ENCODE results near the gene IFIT1B.
"Not testable (repeated sequence)": the region's sequence is repeated elsewhere in the genome, so short reads cannot be mapped to it uniquely, and the experiment has no call there.

The IFIT1B gene

DNA sequence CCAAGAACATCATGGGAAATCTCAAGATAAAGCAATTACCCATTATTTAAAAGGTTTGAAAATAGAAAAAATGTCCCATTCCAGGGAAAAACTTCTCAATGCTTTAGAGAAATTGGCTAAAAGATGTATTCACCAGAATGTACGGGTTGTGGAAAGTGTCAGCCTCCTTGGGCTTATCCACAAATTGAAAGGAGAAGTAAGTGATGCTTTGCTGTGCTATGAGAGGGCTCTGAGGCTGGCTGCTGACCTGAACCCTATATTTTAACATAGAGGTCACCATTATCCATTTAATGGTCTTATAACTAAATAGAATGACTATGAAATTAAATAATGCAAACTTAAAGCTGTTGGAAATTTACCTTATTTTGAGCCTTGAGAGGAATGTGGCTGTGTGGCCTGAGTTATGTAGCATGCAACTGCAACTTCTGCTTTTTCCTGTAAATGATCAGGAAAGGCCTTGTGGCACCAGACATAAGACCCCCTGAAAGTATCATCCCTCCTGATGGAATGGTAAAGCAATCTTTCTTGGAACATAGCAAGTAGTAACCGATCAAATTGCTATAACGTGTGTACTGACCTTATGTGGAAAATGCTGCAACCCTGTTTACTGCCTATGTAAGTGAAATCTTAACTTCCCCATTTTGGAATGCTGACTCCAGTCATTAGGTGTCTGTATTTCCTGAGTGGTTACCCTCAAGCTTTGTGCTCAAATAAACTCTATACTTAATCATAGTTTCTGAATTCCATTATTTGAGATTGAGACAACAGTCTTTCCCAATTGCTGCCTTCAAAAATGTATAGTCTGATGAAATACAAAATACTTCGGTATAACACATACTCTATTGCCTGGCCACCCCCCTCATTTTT lies 6.9 kb downstream of the IFIT1B start:
- peak; percentile 79 for DNase-seq

DNA sequence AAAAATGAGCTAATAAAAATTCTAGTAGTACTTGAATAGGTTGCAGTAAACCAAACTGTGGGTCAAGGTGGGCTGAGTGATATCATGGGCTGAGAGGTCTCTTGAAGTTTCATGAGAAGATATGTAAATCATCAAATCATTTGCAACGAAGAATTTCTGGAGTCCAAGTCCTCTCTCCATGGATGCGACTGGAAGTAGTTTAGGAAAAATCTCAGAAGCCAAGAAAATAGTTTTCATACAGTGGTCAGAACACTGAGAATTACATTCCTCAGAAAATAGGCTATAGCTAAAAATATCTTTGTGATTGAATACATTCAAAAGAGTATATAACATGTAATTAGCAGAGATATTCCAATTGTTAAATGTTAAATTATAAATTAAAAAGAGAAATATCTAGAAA lies 10.9 kb downstream of the IFIT1B start:
- no peak for DNase-seq

DNA sequence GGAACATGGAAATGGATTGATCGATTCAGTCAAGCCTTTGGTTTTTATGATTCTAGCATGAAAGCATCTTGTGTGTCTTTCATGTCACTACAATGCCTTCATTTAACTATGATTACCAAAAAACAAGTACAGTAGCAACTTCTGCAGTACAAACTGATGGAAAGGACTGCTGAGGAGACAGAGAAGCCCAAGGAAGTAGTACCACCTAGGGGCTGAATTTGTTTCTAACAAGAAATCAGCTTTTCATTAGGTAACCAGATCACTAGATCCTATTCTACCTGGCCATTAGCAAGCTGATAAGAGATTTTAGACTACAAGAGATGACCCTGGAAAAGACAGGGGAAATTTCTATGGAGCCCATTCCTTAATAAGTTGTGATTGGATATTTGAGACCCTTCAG lies 11.4 kb downstream of the IFIT1B start:
- DNase-seq, result peak; percentile 78

DNA sequence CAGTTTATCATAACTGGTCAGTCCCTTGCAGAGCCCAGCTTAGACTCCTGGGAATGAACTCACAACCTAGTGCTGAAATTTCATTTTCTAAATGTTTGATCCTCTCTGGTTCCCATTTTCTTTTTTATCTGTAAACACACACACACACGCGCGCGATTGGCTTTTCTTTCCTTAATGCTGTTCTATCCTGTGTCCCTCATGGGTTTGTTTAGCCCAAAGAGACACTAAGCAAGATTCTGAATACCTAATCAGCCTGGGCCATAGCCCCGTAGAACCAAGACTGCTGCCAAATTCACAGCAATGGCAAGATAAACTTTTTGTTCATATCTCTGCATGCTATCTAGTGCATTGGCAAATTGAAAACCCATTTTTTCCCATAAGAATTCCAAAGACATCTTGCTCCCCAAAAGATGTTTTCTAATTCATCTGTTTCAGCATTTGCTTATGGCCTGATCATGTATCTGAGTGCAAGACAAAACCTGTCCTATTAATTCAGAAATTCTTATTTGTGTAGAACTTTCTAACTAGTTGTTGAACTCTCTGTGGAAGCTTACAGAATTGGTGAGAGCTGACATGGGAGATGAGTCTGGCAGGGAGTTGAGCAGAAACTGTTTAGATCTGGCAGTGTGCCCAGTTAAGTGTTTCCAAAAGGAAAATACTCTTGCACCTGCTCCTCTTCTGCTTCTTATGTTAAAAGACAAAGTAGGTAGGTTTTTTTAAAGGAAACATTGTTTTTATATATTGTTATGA lies 12.8 kb downstream of the IFIT1B start:
- DNase-seq, result peak; percentile 56

DNA sequence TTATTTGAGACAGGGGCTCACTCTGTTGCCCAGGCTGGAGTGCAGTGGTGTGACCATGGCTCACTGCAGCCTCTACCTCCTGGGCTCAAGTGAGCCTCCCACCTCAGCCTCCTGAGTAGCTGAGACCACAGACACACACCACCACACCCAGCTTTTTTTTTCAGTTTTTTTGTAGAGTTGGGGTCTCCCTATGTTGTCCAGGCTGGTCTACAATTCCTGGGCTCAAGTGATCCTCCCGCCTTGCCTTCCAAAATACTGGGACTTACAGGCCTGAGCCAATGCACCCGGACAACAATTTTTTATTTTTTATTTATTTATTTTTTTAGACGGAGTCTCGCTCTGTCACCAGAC lies 13.3 kb downstream of the IFIT1B start:
- DNase-seq, result not testable (repeated sequence)

DNA sequence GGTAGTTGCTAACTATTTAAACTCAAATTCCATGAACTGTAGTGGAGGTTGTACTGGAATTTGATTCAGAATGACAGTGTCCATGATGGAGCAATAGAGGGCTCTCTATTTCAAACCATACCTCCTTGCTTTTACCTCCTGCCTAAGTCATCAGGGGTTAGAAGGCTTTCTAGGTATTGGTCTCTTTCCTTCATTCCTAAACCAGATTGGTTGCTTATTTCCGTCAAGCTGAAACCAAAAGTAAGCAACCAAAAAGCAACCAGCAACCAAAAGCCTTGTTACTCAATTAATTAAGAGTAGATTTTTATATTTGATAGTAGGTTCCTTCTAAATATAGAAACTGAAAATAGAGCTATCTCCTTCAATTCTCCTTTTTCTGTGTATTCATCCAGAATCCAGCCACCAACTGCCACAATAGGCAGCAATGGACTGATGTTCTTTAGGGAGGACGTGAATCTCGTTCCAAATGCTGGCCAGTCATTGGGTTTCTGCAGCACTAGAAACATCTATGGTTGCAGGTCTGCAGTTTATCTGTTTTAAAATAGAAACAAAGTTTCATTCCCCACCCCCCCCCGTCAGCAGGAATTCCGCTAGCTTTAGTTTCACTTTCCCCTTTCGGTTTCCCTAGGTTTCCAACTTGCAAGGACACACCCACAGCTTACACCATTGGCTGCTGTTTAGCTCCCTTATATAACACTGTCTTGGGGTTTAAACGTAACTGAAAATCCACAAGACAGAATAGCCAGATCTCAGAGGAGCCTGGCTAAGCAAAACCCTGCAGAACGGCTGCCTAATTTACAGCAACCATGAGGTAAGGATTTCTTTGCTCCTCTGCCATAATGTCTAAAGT lies 14.3 kb downstream of the IFIT1B start, which contains the start of gene IFIT1:
Gene IFIT1, plus strand, starts transcription at position 717 of the 850 bp plus-strand sequence. Its CDS starts 90 bp downstream, at position 807.
- peak; percentile 95 for DNase-seq

DNA sequence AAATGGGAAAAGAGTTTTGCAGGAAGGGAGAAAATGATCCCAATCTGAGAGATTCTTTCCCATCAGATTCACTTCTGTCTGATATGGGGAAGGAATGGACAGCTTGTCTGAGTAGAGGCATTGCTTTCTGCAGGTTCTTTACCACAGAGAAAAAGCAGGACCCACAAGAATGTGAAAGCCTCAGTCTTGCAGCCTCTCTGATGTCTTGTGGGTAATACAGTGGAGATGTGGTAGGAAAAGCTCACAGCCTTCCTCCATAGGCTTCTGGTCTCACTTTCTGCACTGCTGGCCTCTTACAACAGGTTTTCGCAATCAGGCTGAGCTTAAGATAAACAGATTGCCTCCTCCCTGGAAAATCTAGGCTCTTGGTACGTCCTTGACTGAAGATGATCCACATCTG lies 15.1 kb downstream of the IFIT1B start:
- DNase-seq, result peak; percentile 66

DNA sequence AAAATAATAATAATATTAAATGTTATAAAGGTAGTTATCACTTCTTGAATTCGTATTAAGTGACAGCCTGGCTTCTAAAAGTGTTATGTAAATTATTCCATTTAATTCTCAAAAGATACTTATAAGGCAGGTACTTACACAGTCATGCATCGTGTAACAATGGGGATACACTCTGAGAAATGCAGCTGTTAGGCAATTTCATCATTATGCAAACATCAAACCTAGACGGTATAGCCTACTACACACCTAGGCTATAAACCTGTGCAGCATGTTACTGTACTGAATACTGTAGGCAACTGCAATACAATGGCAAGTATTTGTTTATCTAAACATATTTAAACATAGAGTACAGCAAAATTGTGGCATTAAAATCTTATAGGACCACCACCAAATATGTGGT lies 16.0 kb downstream of the IFIT1B start:
- no peak for DNase-seq

DNA sequence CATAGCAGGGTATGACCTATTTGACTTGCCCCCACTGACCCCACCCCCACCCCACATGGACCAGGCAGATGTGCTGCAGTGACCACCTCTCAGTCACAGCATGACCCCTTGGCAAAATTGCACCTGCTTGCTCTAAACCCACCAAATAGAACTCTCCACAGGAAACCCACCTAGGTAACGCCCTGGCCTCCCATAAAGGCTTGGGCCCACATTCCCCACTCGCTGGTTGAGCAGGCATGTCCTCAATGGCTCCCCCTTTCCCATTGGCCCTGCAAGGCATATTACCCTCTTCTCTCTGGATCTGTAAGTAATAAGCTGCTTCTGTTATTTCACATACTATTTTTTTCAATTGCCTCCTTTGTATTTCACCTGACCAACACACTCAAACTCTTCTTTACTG lies 17.3 kb downstream of the IFIT1B start:
- no peak for DNase-seq

DNA sequence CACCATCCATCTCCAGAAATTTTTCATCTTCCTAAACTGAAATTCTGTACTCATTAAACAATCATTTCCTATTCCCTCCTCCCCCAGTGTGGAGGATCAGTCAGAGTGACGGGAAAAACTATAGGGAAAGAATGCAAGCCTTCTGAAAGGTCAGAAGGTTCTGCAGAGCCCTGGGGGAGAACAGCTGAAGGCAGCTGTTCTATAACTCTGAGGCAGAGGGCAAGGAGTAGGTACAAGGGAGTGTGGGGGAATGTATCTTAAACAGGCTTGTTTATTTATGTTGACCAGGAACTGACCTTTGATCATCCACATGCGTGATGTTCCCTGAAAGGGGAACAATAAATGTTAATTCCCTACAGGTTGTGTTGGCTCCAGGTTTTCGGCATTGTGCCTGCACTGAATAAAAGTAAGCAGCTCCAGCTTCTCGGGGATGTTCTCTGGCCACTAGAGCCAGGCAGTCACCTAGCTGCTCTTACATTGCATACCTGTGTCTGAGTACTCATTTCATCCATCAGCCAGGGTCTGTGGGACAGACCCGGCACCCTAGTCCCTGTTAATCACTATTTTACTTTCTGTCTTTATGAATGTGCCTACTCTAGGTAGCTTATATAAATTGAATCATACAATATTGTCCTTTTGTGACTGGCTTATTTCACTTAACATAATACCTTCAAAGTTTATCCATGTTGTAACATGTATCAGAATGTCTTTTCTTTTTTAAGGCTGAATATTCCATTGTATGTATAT lies 20.3 kb downstream of the IFIT1B start:
- no peak for DNase-seq

DNA sequence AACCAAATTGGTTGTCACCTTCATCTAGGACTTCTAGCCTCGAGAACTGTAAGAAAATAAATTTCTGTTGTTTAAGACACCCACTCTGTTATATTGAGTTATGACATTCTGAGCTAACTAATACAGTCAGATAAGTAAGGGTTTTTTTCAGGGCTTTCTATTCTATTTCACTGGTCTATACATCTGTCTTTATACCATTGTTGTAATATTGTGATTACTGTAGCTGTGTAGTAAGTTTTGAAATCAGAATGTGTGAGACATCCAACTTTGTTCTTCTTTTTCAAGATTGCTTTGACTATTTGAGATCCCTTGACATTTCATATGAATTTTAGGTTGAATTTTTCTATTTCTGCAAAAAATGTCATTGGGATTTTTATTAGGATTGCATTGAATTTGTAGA lies 22.1 kb downstream of the IFIT1B start:
- no peak for DNase-seq

DNA sequence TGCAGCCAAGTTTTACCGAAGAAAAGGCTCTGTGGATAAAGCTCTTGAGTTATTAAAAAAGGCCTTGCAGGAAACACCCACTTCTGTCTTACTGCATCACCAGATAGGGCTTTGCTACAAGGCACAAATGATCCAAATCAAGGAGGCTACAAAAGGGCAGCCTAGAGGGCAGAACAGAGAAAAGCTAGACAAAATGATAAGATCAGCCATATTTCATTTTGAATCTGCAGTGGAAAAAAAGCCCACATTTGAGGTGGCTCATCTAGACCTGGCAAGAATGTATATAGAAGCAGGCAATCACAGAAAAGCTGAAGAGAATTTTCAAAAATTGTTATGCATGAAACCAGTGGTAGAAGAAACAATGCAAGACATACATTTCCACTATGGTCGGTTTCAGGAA lies 25.2 kb downstream of the IFIT1B start:
- DNase-seq, result no peak

DNA sequence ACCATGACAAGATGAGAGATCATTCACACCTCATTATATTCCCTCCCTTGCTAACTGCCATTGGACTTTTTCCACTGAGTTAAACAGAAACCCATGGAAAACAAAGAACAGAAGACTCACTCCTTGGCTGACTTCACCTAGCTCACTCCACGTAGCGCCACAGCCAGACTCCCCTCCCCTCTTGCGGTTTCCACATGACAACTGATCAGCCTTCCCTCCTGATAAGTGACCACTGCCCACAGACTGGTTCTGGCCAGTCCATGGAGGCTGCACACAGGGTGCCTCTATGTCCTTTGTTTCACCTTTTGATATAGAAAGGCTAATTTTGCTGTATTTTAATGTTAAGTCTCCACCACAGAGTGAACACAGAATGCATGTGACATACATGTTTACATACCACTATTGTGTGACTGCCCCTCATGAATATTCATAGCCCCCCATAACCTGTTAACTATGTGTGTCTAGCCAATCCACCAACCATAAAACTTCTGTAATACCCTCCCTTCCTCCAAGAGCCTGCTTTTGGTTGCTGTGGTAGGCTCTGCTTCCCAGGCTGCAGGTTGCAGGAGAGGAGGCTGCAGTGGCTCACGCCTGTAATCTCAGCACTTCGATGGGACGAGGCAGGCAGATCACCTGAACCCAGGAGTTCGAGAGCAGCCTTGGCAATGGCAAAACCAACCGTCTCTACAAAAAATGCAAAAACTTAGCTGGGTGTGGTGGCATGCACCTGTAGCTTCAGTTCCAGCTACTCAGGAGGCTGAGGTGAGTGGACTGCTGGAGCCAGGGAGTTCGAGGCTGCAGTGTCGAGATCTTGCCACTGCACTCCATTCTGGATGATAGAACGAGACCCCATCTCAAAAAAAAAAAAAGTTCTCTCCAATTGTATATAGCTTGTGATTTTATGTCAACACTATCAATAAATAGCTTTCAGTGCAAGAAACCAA lies 26.5 kb downstream of the IFIT1B start:
- DNase-seq, result peak; percentile 82

DNA sequence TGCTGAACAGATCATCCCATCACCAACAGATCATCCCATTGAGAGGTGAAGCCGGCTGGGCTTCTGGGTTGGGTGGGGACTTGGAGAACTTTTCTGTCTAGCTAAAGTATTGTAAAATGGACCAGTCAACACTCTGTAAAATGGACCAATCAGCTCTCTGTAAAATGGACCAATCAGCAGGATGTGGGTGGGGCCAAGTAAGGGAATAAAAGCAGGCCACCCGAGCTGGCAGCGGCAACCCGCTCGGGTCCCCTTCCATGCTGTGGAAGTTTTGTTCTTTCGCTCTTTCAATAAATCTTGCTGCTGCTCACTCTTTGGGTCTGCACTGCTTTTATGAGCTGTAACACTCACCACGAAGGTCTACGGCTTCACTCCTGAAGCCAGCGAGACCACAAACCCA lies 28.3 kb downstream of the IFIT1B start:
- not testable (repeated sequence) for DNase-seq

DNA sequence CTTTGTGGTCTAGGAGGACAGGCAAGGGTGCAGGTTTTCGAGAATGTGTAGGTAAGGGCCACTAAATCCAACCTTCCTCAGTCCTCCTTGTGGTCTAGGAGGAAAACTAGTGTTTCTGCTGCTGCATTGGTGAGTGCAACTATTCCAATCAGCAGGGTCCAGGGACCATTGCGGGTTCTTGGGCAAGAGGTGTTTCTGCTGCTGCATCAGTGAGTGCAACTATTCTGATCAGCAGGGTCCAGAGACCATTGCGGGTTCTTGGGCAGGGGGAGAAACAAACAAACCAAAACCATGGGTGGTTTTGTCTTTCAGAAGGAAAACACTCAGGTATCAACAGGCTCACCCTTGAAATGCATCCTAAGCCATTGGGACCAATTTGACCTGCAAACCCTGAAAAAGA lies 29.9 kb downstream of the IFIT1B start:
- not testable (repeated sequence) for DNase-seq

DNA sequence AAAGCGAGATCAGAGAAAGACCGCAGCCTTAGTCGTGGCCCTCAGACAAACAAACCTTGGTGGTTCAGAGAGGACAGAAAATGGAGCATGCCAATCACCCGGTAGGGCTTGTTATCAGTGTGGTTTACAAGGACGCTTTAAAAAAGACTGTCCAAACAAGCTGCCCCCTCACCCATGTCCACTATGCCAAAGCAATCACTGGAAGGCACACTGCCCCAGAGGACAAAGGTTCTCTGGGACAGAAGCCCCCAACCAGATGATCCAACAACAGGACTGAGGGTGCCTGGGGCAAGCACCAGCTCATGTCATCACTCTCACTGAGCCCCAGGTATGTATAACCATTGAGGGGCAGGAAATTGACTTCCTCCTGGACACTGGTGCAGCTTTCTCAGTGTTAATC lies 31.4 kb downstream of the IFIT1B start:
- DNase-seq, result not testable (repeated sequence)

DNA sequence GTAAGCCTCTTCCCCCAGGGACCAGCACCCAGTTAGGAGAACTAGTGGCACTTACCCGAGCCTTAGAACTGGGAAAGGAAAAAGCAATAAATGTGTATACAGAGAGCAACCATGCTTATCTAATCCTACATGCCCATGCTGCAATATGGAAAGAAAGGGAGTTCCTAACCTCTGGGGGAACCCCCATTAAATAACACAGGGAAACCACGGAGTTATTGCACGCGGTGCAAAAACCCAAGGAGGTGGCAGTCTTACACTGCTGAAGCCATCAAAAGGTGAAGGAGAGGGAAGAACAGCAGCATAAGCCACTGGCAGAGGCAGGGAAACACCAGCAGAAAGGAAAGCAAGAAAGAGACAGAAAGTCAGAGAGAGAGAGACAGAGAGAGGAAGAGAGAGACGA lies 32.7 kb downstream of the IFIT1B start:
- DNase-seq, result not testable (repeated sequence)

DNA sequence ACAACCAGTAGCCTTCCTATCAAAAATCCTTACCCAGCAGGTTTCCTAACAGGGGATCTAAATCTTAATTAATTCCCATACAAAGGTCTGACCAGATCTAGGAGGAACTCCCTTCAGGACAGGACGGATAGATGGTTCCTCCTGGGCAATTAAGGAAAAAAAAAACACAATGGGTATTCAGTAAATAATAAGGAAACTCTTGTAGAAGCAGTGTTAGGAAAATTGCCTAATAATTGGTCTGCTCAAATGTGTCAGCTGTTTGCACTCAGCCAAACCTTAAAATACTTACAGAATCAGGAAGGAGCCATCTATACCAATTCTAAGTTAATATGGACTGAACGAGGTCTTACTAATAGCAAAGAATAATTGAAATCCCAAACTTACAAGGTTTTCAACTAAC lies 33.3 kb downstream of the IFIT1B start:
- DNase-seq, result not testable (repeated sequence)

DNA sequence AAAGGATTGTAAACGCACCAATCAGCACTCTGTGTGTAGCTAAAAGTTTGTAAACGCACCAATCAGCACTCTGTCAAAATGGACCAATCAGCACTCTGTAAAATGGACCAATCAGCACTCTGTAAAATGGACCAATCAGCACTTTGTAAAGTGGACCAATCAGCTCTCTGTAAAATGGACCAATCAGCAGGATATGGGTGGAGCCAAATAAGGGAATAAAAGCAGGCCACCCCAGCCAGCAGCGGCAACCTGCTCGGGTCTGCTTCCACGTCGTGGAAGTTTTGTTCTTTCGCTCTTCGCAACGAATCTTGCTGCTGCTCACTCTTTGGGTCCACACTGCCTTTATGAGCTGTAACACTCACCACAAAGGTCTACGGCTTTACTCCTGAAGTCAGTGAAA lies 34.4 kb downstream of the IFIT1B start:
- DNase-seq, result peak; percentile 54

DNA sequence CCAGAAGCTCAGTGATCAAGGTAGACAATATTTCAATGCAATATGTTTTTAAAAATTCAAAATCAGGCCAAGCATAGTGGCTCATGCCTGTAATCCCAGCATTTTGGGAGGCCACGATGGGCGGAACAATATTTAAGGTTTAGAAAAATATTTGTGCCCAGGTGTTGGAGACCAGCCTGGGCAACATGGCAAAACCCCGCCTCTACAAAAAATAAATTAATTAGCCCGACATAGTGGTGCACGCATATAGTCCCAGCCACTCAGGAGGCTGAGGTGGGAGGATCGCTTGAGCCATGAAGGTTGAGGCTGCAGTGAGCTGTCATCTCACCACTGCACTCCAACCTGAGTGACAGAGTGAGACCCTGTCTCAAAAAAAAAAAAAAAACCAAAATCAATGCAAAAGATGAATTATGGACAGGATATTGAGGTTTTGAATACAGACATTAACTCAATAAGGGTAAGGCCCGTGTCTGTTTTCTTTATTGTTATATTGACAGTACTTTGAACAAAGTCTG lies 35.6 kb downstream of the IFIT1B start:
- DNase-seq, result no peak
